Liver (tissue), 9 donors: ENCODE data around the gene DYSF. TPM values are rescaled to one million over a fixed set of nuclear protein-coding genes. Genes with fewer than 3 reads are reported as not detected.

Source experiments
- DNase-seq: peaks from one replicate; pipeline ENCODE4 v3.0.0-alpha.2; 2017; ENCODE audit warnings: low spot score
- H3K27ac ChIP-seq, 2 donors: one replicate each; pipeline ENCODE4 v1.7.0; 2013; ENCODE audit warnings: inconsistent platforms in 2 of 2, low read length in 2 of 2, control low read depth in 1 of 2, low read depth in 1 of 2, mild to moderate bottlenecking in 1 of 2
- H3K27me3 ChIP-seq, 4 donors: one replicate each; pipeline versions ENCODE4 v1.6.1 to v1.7.0; 2013; ENCODE audit warnings: low read length in 3 of 4, inconsistent platforms in 1 of 4, mild to moderate bottlenecking in 1 of 4, moderate library complexity in 1 of 4; ENCODE audit not compliant: control insufficient read depth in 4 of 4, insufficient read depth in 4 of 4
- H3K36me3 ChIP-seq, 4 donors: one replicate each; pipeline versions ENCODE4 v1.6.1 to v1.7.0; 2013; ENCODE audit warnings: low read length in 3 of 4, mild to moderate bottlenecking in 3 of 4, low read depth in 1 of 4, moderate library complexity in 1 of 4; ENCODE audit not compliant: control insufficient read depth in 4 of 4, insufficient read depth in 3 of 4
- H3K4me1 ChIP-seq, 4 donors: one replicate each; pipeline versions ENCODE4 v1.6.1 to v1.7.0; 2013; ENCODE audit warnings: low read length in 3 of 4, mild to moderate bottlenecking in 3 of 4, moderate library complexity in 1 of 4; ENCODE audit not compliant: control insufficient read depth in 4 of 4, insufficient read depth in 4 of 4
- H3K4me3 ChIP-seq, 3 donors: one replicate each; pipeline versions ENCODE4 v1.6.1 to v1.7.0; 2013; ENCODE audit warnings: low read length in 3 of 3, control low read depth in 1 of 3, low read depth in 1 of 3, mild to moderate bottlenecking in 1 of 3
- H3K9ac ChIP-seq, 2 donors: one replicate each; pipeline ENCODE4 v1.7.0; 2013; ENCODE audit warnings: low read length in 2 of 2, mild to moderate bottlenecking in 2 of 2, moderate library complexity in 2 of 2, control low read depth in 1 of 2, low read depth in 1 of 2
- H3K9me3 ChIP-seq, 4 donors: one replicate each; pipeline versions ENCODE4 v1.6.1 to v1.7.0; 2013; ENCODE audit warnings: low read length in 3 of 4; ENCODE audit not compliant: control insufficient read depth in 4 of 4
- EGR1 ChIP-seq, 2 donors: IDR thresholded peaks; 2 replicates each; pipeline ENCODE4 v1.6.1; 2016 to 2018; ENCODE audit warnings: antibody characterized with exemption in 2 of 2, low read depth in 2 of 2
- FOXA1 ChIP-seq: IDR thresholded peaks from 2 replicates; pipeline ENCODE4 v1.6.1; 2016; ENCODE audit warnings: antibody characterized with exemption
- FOXA2 ChIP-seq: IDR thresholded peaks from 2 replicates; pipeline ENCODE4 v1.6.1; 2016; ENCODE audit warnings: antibody characterized with exemption
- HNF4G ChIP-seq: IDR thresholded peaks from 2 replicates; pipeline ENCODE4 v1.6.1; 2016; ENCODE audit warnings: antibody characterized with exemption
- JUND ChIP-seq, 2 donors: IDR thresholded peaks; 2 replicates each; pipeline ENCODE4 v1.6.1; 2016; ENCODE audit warnings: antibody characterized with exemption in 2 of 2
- NR2F2 ChIP-seq: IDR thresholded peaks from 2 replicates; pipeline ENCODE4 v1.6.1; 2016; ENCODE audit warnings: antibody characterized with exemption
- RAD21 ChIP-seq, 2 donors: IDR thresholded peaks; 2 replicates each; pipeline ENCODE4 v1.6.1; 2016; ENCODE audit warnings: antibody characterized with exemption in 2 of 2, mild to moderate bottlenecking in 2 of 2
- RXRA ChIP-seq, 2 donors: IDR thresholded peaks; 2 replicates each; pipeline ENCODE4 v1.6.1; 2017 to 2018; ENCODE audit warnings: antibody characterized with exemption in 2 of 2, mild to moderate bottlenecking in 1 of 2
- SP1 ChIP-seq: IDR thresholded peaks from 2 replicates; pipeline ENCODE4 v1.6.1; 2018; ENCODE audit warnings: antibody characterized with exemption, mild to moderate bottlenecking
- YY1 ChIP-seq: IDR thresholded peaks from 2 replicates; pipeline ENCODE4 v1.6.1; 2016; ENCODE audit warnings: antibody characterized with exemption, mild to moderate bottlenecking
- WGBS: extraction: QIAGEN DNeasy Blood & Tissue Kit; methylation state at CpG from one replicate; pipeline ENCODE4 v1.1.7; 2013; 5-methylcytosine and 5-hydroxymethylcytosine counted together
- polyA plus RNA-seq, 2 donors: library from polyadenylated mRNA; stranded (reverse) in 1 of 2; unstranded in 1 of 2; fragments of 200-250 nt in 1 of 2; fragments of >200 nt in 1 of 2; fragmentation: Nextera tagmentation in 1 of 2; extraction: Ambion mirVana in 1 of 2; gene quantifications; one replicate each; pipeline versions ENCODE4 v1.2.1 to v1.2.3, GENCODE V29; 2013 to 2015
- total RNA-seq, 2 donors: library from RNA; depleted of rRNA; stranded (reverse); fragments of >200 nt; gene quantifications; one replicate each; pipeline ENCODE4 v1.2.3, GENCODE V29; 2014
- TF ChIP-seq, protein P1 (sequence below): IDR thresholded peaks from 2 replicates; pipeline ENCODE4 v1.6.1; 2016; ENCODE audit warnings: antibody characterized with exemption
- TF ChIP-seq, protein P2 (sequence below): IDR thresholded peaks from 2 replicates; pipeline ENCODE4 v1.6.1; 2016; ENCODE audit warnings: antibody characterized with exemption
- TF ChIP-seq, protein P3 (sequence below): IDR thresholded peaks from 2 replicates; pipeline ENCODE4 v1.6.1; 2016; ENCODE audit warnings: antibody characterized with exemption
- donor health status: healthy.
- donor health status: healthy.
- donor health status: healthy.
- donor health status: healthy.
- donor health status: healthy.

Gene DYSF
- total and polyA plus RNA-seq, 4 donors, result 8.5 to 20.8 (median 13.6) TPM

DNA sequence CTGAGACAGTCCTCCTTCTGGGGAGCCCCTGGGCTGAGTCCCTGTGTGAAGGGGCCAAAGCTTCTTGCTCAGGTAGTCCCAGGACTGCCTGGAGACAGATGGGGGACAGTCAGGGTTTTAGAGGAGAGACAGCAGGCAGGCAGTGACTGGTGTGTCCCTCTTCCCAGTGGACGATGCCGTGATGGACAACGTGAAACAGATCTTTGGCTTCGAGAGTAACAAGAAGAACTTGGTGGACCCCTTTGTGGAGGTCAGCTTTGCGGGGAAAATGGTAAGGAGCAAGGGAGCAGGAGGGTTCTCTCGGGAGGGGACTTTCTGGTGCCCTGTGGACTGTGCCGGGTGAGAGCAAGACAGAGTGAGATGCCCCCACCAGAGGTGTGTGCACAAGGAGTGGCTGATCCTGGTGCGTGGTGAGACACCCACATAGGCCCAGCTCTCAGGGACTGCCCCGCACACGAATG lies 74.8 kb downstream of the DYSF start (continued):
- TF ChIP-seq, protein P1, sequence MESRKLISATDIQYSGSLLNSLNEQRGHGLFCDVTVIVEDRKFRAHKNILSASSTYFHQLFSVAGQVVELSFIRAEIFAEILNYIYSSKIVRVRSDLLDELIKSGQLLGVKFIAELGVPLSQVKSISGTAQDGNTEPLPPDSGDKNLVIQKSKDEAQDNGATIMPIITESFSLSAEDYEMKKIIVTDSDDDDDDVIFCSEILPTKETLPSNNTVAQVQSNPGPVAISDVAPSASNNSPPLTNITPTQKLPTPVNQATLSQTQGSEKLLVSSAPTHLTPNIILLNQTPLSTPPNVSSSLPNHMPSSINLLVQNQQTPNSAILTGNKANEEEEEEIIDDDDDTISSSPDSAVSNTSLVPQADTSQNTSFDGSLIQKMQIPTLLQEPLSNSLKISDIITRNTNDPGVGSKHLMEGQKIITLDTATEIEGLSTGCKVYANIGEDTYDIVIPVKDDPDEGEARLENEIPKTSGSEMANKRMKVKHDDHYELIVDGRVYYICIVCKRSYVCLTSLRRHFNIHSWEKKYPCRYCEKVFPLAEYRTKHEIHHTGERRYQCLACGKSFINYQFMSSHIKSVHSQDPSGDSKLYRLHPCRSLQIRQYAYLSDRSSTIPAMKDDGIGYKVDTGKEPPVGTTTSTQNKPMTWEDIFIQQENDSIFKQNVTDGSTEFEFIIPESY, result no peak
- no peak for TF ChIP-seq RXRA (IDR thresholded peaks at IDR 0.05)
- TF ChIP-seq JUND (IDR thresholded peaks at IDR 0.05), result no peak
- TF ChIP-seq SP1, result no peak
- TF ChIP-seq FOXA1, result no peak
- no peak for TF ChIP-seq NR2F2

DNA sequence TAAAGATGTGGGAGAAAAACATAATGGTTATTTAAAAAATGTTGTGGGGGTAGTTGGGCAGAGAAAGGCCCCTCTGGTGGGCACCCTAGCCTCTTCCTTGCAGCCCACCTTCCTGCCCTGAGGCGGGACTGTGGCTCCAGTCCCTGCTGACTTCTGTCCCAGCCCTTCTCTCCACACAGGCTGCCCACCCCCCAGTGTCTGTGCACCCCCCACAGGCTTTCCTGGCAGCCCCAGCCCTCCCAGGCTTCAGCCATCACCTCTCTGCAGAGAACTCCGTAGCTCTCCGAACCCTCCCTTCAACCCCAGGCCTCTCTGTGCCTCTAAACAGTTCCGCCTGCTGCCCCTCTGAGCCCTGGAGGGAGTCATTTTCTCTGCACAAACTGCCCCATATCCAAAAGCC lies 75.4 kb downstream of the DYSF start:
- TF ChIP-seq FOXA1 (no peak), RAD21 (IDR thresholded peaks at IDR 0.05) (no peak), EGR1 (IDR thresholded peaks at IDR 0.05; ENCODE audit: low read depth in 2 of 2) (no peak), FOXA2 (no peak), NR2F2 (no peak), JUND (IDR thresholded peaks at IDR 0.05) (no peak)
- TF ChIP-seq, protein P2, sequence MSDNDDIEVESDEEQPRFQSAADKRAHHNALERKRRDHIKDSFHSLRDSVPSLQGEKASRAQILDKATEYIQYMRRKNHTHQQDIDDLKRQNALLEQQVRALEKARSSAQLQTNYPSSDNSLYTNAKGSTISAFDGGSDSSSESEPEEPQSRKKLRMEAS, result no peak
- TF ChIP-seq, protein P1, result no peak
- Histone ChIP-seq H3K9me3 (no peaks in the 10 kb centered on the region), H3K4me1 (peaks cover 0 to 8% (median 0%) of the 10 kb centered on the region in 4 donors), H3K9ac (no peak overlapping the region), H3K4me3 (no peak overlapping the region), H3K27ac (no peak overlapping the region), H3K27me3 (no peaks in the 10 kb centered on the region), H3K36me3 (peaks cover 0 to 14% (median 5%) of the 10 kb centered on the region in 4 donors)
- WGBS, result 94% methylated on average over 4 of the region's 4 CpGs
- DNase-seq, result no peak

DNA sequence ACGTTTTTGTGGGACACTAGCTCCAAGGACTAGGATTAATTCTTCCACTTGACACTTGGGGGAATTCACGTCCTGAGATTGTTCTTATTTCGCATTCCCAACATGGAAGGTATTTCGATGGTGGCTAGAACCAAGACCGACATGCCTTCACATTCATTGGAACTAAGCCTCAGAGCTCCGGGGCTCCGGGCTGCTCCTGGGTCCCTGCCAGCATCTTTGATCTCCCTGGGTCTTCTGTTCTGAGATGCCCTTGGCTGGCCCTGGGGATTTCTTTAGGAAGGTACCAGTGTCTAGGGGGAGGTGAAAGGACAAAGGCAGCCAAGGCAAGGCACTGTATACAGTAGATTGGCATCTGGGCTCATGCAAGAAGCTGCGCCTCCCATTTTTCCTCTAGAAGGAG lies 76.8 kb downstream of the DYSF start:
- TF ChIP-seq, protein P1, result no peak
- TF ChIP-seq RXRA (IDR thresholded peaks at IDR 0.05) (no peak), YY1 (no peak), EGR1 (IDR thresholded peaks at IDR 0.05; ENCODE audit: low read depth in 2 of 2) (no peak), HNF4G (no peak)
- TF ChIP-seq, protein P2, result no peak
- TF ChIP-seq, protein P3, sequence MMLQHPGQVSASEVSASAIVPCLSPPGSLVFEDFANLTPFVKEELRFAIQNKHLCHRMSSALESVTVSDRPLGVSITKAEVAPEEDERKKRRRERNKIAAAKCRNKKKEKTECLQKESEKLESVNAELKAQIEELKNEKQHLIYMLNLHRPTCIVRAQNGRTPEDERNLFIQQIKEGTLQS, result no peak
- Histone ChIP-seq H3K4me3 (no peak overlapping the region), H3K9me3 (no peaks in the 10 kb centered on the region), H3K4me1 (peaks cover 0 to 8% (median 0%) of the 10 kb centered on the region in 4 donors), H3K27me3 (no peaks in the 10 kb centered on the region), H3K36me3 (peaks cover 0 to 11% (median 4%) of the 10 kb centered on the region in 4 donors), H3K27ac (no peak overlapping the region), H3K9ac (no peak overlapping the region)
- 76% methylated on average over 8 of the region's 8 CpGs for WGBS
- no peak for DNase-seq
